Limb (tissue), 2 donors: ENCODE results near the gene MAP2K7.

Source experiments
- DNase-seq, 2 donors: peaks; one replicate each; pipeline ENCODE4 v3.0.0-alpha.2; 2016; ENCODE audit errors: extremely low spot score in 2 of 2

The MAP2K7 gene

DNA sequence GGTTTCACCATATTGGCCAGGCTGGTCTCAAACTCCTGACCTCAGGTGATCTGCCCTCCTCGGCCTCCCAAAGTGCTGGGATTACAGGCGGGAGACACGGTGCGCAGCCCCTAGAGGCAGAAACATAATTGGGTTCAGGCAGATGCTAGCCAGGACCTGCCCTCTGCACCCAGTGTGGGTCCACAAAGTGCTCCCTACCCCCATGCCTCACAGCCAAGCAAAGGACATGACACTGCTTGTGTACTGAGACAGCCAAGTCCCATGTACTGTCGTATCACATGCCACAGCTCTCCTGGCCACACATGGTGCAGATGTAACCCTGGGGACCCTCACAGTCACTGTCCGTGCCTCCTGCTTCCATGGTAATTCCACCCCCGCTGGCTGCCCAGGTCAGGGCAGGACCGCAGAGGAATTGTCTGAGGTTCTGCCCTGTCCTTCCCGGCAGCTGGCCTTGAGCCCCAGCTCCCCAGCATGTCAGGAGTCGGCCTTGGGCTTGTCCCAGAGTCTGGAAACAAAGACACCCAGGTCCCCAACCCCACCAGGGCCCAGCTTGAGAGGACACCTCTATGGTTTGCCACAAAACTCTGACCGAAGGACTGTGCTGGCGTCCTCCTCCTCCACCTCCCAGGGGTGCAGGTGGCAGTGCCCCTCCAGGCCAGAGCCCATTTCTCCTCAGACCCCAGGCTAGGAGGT is 37.1 kb upstream of the MAP2K7 start:
- no peak for DNase-seq

DNA sequence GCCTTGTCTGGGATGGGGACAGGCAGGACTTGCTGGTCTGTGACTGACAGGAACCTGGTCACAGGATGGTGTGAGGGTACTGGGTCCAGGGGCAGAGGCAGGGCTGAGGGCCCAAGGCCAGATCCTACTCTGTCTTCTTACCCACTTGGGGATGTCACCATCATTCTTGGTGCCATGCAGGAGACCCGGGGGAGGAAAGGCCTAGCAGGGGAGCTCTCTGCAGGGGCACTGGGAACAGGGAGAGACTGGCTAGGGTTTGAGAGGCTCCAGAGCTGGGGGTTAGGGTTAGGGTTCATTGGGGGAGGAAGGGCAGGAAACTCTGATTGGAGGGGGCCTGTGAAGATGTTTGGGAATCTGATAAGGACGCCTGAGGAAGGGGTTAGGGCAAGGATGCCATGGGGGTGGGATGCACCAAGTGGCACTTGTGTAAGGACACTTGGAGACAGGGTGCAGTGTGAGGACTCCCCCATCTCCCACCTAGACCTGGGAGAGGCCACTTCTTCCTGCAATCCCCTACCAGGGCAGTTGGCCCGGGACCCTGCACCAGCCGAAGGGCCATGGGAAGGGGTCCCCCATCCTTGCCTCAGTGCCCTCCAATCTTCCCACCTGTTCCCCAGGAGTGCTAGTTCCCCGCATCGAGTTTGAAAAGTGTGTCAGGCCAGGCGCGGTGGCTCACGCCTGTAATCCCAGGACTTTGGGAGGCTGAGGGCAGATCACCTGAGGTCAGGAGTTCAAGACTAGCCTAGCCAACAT is 36.4 kb upstream of the MAP2K7 start:
- no peak for DNase-seq

DNA sequence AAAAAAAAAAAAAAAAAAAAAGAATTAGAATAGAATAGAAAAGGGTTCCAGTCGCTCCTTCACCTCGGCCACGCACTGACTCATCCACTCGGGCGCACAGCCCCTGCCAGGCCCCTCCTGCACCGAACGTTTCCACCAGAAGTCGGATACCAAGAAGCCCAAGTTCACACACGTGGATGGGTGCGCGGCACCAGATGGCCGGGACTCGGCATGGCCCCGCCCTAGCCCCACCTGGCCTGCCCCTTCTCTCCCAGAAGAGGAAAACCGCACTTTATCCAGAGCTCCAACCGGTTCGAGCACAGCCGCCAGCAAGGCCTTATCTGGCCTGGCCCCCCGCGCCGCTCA is 35.4 kb upstream of the MAP2K7 start:
- DNase-seq, result no peak

DNA sequence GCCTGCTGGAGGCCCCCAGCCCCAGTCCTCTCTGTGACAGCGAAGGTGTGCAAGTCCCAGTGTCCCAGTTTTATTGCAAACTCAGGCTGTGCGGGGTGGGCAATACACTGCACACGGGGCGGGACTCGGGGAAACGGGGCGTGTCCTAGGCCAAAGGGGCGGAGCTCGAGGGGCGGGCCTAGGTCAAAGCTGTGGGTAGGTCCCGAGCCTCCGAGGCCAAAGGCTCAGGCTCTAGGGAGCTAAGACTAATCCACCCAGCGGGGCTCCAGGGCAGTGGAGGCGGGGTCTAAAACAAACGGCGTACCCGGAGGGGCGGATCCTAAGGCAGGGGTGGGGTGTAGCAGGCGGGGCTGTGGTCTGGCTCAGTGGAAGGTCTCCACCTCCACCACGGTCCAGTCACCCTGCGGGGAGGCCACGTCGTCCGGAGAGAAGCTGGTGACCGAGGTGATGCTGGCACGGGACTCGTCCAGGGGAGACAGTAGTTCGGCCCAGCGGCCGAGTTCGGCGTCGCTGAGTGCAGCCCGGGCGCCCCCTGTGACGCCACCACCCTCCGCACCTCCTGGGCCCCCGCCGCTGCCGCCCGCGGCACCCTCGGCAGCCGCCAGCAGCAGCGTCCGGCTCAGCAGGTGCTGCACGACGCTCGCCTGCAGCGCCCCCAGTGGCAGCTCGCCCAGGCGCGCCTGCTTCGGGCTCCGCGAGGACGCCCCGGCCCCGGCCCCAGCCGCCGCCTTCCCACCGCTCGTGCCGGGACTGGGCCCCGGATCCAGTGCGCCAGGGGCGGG is 34.8 kb upstream of the MAP2K7 start:
- DNase-seq, result peak; percentile 76 to 86

DNA sequence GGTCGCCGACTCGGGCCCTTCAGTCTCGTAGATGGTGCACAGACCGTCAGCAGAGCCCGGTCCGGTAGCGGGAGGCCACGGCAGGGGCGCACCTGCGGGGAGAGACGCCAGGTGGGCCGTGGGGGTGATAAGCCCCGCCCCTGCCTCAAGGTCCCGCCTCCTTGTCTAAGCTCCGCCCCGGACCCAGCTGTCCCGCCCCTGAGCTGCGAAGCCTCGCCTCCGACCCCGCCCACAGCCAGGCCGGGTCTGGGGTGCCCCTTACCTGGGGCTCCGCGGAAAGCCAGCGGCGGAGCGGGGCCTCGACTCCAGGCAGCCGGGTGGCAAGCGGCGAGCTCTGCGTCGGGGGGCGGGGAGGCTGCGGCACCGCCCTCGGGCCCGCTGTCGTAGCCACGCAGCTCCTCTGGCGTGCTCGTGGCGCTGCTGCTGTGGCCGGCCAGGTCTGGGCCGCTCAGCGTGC is 34.2 kb upstream of the MAP2K7 start:
- DNase-seq, result peak in 1 of 2 donors; percentile 85

DNA sequence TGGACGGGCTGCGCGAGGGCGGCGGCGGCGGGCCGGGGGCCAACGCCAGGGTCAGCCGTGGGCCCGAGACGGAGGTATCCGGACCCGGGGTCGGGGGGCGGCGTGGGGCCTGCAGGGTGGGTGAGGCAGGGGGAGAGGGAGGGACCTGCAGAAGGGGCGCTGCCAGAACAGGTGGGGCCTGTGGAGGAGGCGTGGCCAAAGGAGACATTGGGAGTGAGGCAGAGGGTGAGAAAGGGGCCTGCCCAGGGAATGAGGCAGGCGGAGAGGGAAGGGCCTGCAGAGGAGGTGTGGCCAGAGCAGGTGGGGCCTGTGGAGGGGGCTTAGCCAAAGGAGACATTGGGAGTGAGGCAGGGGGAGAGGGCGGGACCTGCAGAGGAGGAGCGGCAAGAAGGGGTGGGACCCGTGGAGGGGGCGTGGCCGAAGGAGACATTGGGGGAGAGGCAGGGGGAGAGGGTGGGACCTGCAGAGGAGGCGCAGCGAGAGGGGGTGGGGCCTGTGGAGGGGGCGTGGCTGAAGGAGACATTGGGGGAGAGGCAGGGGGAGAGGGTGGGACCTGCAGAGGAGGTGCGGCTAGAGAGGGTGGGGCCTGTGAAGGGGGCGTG is 33.7 kb upstream of the MAP2K7 start:
- DNase-seq, result peak; percentile 57 to 83

GRCh38 chr19:7870571-7871436 is 32.9 kb upstream of the MAP2K7 start:
- peak in 1 of 2 donors; percentile 75 for DNase-seq

DNA sequence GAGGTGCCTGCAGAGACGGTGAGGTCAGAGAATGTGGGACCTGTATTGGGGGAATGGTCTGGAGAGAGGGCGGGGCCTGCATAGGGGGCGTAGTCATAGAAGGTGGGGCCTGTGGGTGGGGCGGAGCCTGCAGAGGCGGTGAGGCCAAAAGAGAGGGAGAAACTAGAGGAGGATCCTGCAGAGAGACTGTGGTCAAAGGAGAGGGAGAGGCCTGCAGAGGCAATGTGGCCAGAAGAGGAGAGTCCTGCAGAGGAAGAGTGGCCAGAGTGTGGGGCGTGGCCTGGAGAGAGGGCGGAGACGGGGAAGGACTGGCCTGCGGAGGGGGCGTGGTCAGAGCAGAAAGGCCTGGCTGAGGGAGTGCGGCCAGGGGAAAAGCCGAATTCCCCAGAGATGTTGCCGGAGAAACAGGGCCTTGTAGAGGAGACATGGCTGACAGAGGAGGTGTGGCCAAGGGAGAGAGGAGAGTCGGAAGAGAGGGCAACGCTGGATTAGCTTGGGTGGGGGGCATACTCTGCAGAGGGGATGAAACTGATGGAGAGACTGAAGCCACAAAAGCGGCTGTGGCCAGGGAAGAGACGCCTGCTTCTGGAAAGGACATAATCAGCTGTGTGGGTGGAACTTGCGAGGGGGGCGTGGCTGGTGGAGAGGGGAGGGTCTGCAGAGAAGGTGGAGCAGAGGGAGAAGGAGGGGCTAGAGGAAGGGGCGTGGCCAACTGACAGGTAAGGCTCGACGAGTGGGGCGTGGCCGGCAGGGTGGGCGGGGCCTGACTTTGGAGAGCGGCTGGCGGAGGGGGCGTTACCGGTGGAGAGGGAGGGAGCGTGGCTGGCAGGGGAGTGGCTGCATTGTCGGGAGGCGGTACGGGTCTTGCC is 32.0 kb upstream of the MAP2K7 start:
- DNase-seq, result peak; percentile 71 to 87

GRCh38 chr19:7872306-7873204 is 31.1 kb upstream of the MAP2K7 start:
- no peak for DNase-seq

GRCh38 chr19:7873304-7874075 is 30.2 kb upstream of the MAP2K7 start:
- peak in 1 of 2 donors; percentile 43 for DNase-seq

- DNase-seq, result peak in 1 of 2 donors; percentile 85
These were observed 29.4 kb upstream of the MAP2K7 start, which contains the start of gene PRR36 for GRCh38 chr19:7874076-7874896. Gene PRR36 (minus strand): TSS chr19:7874390. CDS start chr19:7873689, 701 bp downstream.

DNA sequence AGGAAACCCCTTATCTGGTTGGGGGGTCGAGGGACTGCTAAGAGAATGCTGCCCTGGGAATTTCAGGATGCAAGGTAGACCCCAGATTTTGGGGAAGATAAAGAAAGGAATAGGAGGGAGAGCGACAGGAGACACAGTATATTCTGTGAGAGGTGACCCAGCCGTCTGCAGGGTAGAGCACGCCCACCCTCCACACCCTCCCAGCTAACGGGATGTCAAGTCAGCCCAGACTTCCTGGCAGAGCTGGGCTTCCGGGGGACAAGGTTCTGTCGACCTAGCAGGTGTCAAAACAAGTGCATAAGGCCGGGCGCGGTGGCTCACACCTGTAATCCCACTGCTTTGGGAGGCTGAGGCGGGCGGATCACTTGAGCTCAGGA is 28.8 kb upstream of the MAP2K7 start:
- no peak for DNase-seq

DNA sequence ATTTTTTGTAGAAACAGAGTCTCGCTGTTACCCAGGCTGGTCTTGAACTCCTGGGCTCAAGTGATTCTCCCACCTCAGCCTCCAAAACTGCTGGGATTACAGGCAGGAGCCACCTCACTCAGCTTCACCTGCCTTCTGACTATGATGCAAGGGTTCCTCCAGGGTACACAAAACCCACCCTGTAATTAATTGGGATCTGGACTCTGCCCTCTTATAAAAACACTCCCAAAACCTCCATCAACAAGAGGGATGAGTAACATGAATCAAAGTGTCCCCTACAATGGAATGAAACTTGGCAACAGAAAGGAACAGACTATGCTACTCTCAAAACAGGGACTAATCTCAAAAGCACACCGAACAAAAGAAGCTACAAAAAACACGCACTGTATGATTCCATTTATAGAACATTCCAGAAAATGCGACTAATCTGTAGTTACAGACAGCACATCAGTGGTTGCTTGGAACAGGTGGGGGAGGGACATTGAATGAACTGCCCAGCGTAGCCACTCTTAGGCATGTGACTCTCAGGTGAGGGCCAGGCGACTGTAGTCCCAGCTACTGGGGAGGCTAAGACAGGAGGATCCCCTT is 26.3 kb upstream of the MAP2K7 start:
- no peak for DNase-seq

DNA sequence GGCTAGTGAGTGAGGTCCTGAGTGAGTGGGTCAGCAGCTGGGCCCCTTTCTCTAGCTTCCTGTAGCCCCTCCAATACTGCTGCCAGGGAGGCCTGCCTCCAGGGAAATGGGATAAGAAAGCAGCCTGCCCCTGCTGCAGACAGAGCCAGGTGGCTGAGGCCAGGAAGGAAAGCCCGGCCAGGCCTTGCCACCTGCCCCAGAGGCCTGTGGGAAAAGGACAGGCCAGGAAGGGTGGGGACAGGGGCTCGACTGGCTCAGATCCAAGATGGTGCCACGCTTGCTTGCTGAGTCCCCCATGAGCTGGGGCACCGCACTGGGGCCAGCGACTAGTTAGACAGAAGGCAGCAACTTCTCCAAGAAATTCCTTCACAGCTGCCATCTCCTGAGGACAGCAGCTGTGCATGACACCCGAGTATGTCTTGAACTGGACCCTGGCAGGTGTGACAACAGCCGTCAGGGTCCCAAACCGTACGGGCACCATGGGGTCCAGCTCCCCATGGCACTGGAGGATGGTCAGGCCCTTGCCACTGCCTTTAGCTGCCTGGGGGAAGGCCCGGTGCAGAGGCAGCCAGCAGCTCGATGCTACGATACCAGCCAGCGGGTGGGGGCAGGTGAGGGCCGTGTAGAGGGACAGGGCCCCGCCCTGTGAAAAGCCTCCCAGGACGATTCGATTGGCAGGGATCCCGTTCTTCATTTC is 24.4 kb upstream of the MAP2K7 start:
- DNase-seq, result peak in 1 of 2 donors; percentile 43

- DNase-seq, result peak in 1 of 2 donors; percentile 38
These were observed 23.8 kb upstream of the MAP2K7 start for GRCh38 chr19:7879836-7880235.

DNA sequence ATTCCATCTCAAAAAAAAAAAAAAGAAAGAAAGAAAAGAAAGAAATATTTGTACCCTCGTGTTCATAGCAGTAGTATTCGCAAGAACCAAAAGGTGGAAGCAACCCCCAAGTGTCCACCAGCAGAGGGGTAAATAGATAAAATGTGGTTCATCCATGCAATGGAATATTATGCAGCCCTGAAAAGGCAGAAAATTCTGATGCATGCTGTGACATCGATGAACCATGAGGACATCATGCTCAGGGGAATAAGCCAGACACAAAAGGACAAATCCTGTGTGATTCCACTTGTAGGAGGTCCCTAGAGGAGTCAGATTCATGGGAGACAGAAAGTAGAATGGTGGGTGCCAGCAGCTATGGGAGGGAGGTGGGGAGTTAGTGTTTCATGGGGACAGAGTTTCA is 21.8 kb upstream of the MAP2K7 start:
- DNase-seq, result no peak
